ENCODE results near the gene AGPS. TPM values are rescaled to one million over a fixed set of nuclear protein-coding genes. Genes with fewer than 3 reads are reported as not detected.

The AGPS gene
- total and polyA plus RNA-seq, 4 donors, result 6.3 to 46.9 (median 18.3) TPM

DNA sequence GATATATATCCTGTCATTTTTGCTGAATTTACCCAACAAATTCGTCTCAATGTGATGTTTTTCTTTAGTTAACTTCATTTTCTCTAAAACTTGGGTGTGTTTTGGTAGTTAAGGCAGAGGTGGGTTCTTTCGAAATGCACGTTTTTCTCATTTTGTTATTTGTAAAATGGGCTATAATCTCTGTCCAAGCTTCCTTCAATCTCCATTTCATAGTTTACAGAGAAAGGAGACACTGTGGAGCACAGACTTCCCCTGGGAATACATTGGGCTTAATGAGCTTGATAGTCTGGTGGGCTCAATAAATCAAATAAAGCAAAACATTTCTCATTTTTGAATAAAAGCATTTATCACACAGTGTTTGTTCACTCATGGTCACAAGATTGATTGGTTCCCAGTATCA is 145.1 kb downstream of the AGPS start:
- H3K4me3 ChIP-seq (ENCODE audit: low read depth in 1 of 3, low read length in 3 of 3), result no peak overlapping the region
- H3K27me3 ChIP-seq (ENCODE audit: control insufficient read depth in 4 of 4, insufficient read depth in 4 of 4, low read length in 3 of 4), result no peaks in the 10 kb centered on the region
- no peak for DNase-seq (ENCODE audit: low spot score)
- WGBS, result 63% methylated on average over 3 of the region's 3 CpGs
- peaks cover 0 to 2% (median 0%) of the 10 kb centered on the region in 4 donors for H3K4me1 ChIP-seq (ENCODE audit: control insufficient read depth in 4 of 4, insufficient read depth in 4 of 4, low read length in 3 of 4)
- H3K9ac ChIP-seq (ENCODE audit: low read depth in 1 of 2, low read length in 2 of 2), result no peak overlapping the region
- peaks cover 0 to 7% (median 2%) of the 10 kb centered on the region in 4 donors for H3K36me3 ChIP-seq (ENCODE audit: control insufficient read depth in 4 of 4, insufficient read depth in 3 of 4, low read depth in 1 of 4, low read length in 3 of 4)
- TF ChIP-seq SP1 (IDR thresholded peaks at IDR 0.05) (no peak), RAD21 (IDR thresholded peaks at IDR 0.05) (no peak), FOXA1 (IDR thresholded peaks at IDR 0.05) (no peak), HNF4G (IDR thresholded peaks at IDR 0.05) (no peak), JUND (IDR thresholded peaks at IDR 0.05) (no peak), HNF4A (conservative IDR thresholded peaks at IDR 0.05) (no peak), RXRA (IDR thresholded peaks at IDR 0.05) (no peak), NR2F2 (IDR thresholded peaks at IDR 0.05) (no peak), FOXA2 (IDR thresholded peaks at IDR 0.05) (no peak), GABPA (IDR thresholded peaks at IDR 0.05 in 1 of 2, conservative IDR thresholded peaks at IDR 0.05 in 1 of 2) (no peak)
- TF ChIP-seq, protein P1, sequence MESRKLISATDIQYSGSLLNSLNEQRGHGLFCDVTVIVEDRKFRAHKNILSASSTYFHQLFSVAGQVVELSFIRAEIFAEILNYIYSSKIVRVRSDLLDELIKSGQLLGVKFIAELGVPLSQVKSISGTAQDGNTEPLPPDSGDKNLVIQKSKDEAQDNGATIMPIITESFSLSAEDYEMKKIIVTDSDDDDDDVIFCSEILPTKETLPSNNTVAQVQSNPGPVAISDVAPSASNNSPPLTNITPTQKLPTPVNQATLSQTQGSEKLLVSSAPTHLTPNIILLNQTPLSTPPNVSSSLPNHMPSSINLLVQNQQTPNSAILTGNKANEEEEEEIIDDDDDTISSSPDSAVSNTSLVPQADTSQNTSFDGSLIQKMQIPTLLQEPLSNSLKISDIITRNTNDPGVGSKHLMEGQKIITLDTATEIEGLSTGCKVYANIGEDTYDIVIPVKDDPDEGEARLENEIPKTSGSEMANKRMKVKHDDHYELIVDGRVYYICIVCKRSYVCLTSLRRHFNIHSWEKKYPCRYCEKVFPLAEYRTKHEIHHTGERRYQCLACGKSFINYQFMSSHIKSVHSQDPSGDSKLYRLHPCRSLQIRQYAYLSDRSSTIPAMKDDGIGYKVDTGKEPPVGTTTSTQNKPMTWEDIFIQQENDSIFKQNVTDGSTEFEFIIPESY (IDR thresholded peaks at IDR 0.05), result no peak
- TF ChIP-seq, protein P2, sequence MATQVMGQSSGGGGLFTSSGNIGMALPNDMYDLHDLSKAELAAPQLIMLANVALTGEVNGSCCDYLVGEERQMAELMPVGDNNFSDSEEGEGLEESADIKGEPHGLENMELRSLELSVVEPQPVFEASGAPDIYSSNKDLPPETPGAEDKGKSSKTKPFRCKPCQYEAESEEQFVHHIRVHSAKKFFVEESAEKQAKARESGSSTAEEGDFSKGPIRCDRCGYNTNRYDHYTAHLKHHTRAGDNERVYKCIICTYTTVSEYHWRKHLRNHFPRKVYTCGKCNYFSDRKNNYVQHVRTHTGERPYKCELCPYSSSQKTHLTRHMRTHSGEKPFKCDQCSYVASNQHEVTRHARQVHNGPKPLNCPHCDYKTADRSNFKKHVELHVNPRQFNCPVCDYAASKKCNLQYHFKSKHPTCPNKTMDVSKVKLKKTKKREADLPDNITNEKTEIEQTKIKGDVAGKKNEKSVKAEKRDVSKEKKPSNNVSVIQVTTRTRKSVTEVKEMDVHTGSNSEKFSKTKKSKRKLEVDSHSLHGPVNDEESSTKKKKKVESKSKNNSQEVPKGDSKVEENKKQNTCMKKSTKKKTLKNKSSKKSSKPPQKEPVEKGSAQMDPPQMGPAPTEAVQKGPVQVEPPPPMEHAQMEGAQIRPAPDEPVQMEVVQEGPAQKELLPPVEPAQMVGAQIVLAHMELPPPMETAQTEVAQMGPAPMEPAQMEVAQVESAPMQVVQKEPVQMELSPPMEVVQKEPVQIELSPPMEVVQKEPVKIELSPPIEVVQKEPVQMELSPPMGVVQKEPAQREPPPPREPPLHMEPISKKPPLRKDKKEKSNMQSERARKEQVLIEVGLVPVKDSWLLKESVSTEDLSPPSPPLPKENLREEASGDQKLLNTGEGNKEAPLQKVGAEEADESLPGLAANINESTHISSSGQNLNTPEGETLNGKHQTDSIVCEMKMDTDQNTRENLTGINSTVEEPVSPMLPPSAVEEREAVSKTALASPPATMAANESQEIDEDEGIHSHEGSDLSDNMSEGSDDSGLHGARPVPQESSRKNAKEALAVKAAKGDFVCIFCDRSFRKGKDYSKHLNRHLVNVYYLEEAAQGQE (IDR thresholded peaks at IDR 0.05), result no peak
- TF ChIP-seq, protein P3, sequence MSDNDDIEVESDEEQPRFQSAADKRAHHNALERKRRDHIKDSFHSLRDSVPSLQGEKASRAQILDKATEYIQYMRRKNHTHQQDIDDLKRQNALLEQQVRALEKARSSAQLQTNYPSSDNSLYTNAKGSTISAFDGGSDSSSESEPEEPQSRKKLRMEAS (IDR thresholded peaks at IDR 0.05), result no peak
- TF ChIP-seq, protein P4, sequence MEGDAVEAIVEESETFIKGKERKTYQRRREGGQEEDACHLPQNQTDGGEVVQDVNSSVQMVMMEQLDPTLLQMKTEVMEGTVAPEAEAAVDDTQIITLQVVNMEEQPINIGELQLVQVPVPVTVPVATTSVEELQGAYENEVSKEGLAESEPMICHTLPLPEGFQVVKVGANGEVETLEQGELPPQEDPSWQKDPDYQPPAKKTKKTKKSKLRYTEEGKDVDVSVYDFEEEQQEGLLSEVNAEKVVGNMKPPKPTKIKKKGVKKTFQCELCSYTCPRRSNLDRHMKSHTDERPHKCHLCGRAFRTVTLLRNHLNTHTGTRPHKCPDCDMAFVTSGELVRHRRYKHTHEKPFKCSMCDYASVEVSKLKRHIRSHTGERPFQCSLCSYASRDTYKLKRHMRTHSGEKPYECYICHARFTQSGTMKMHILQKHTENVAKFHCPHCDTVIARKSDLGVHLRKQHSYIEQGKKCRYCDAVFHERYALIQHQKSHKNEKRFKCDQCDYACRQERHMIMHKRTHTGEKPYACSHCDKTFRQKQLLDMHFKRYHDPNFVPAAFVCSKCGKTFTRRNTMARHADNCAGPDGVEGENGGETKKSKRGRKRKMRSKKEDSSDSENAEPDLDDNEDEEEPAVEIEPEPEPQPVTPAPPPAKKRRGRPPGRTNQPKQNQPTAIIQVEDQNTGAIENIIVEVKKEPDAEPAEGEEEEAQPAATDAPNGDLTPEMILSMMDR (IDR thresholded peaks at IDR 0.05; ENCODE audit: low read depth, low read length, missing input control), result no peak
- no peaks in the 10 kb centered on the region for H3K9me3 ChIP-seq (ENCODE audit: control insufficient read depth in 4 of 4, low read length in 3 of 4)
- no peak overlapping the region for H3K27ac ChIP-seq (ENCODE audit: low read depth in 1 of 2, low read length in 2 of 2)

DNA sequence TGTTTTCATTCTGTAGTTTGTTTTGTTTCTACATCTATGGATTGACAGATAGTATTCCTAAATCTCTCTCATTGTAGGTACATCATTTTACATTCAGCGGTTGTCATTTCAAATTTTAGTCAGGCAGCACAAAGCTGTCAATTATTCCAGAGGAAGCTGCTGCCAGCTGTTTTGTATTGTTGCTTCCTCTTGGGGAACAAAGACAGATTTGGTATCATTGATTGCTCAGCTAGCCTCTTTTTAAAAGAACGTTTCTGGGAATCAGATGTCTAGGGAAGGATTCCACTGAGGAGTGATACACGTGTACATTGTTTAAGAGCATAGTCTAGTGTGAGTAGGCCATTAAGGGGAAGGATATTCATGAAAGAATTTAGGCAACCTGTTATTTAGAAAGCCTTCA is 145.8 kb downstream of the AGPS start:
- Histone ChIP-seq H3K27ac (ENCODE audit: low read depth in 1 of 2, low read length in 2 of 2) (no peak overlapping the region), H3K4me1 (ENCODE audit: control insufficient read depth in 4 of 4, insufficient read depth in 4 of 4, low read length in 3 of 4) (peaks cover 0 to 2% (median 0%) of the 10 kb centered on the region in 4 donors), H3K9ac (ENCODE audit: low read depth in 1 of 2, low read length in 2 of 2) (no peak overlapping the region), H3K27me3 (ENCODE audit: control insufficient read depth in 4 of 4, insufficient read depth in 4 of 4, low read length in 3 of 4) (no peaks in the 10 kb centered on the region), H3K36me3 (ENCODE audit: control insufficient read depth in 4 of 4, insufficient read depth in 3 of 4, low read depth in 1 of 4, low read length in 3 of 4) (peaks cover 0 to 7% (median 2%) of the 10 kb centered on the region in 4 donors), H3K4me3 (ENCODE audit: low read depth in 1 of 3, low read length in 3 of 3) (no peak overlapping the region), H3K9me3 (ENCODE audit: control insufficient read depth in 4 of 4, low read length in 3 of 4) (no peaks in the 10 kb centered on the region)
- no peak for DNase-seq (ENCODE audit: low spot score)
- TF ChIP-seq EGR1 (IDR thresholded peaks at IDR 0.05; ENCODE audit: low read depth in 2 of 2) (no peak), RAD21 (IDR thresholded peaks at IDR 0.05) (no peak), FOXA2 (IDR thresholded peaks at IDR 0.05) (no peak), HNF4G (IDR thresholded peaks at IDR 0.05) (no peak), SP1 (IDR thresholded peaks at IDR 0.05) (no peak), TAF1 (conservative IDR thresholded peaks at IDR 0.05) (no peak), YY1 (IDR thresholded peaks at IDR 0.05) (no peak), JUND (IDR thresholded peaks at IDR 0.05) (no peak), HNF4A (conservative IDR thresholded peaks at IDR 0.05) (no peak), FOXA1 (IDR thresholded peaks at IDR 0.05) (no peak), NR2F2 (IDR thresholded peaks at IDR 0.05) (no peak)
- TF ChIP-seq, protein P2 (IDR thresholded peaks at IDR 0.05), result no peak
- TF ChIP-seq, protein P3 (IDR thresholded peaks at IDR 0.05), result no peak
- TF ChIP-seq, protein P5, sequence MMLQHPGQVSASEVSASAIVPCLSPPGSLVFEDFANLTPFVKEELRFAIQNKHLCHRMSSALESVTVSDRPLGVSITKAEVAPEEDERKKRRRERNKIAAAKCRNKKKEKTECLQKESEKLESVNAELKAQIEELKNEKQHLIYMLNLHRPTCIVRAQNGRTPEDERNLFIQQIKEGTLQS (IDR thresholded peaks at IDR 0.05), result no peak
- 78% methylated on average over 3 of the region's 3 CpGs for WGBS
